ENCODE measurements around the gene HSD17B3.

Gene HSD17B3

GRCh38 chr9:96203867-96204501 lies 98.0 kb downstream of the HSD17B3 start:
- Histone ChIP-seq H4K20me1 (ENCODE audit: low read depth, low read length) (no peaks in the 10 kb centered on the region), H3K9ac (ENCODE audit: low read length) (no peak overlapping the region), H2AFZ (ENCODE audit: low read depth, low read length, severe bottlenecking) (no peak overlapping the region), H3K9me3 (ENCODE audit: insufficient read depth, low read length) (no peaks in the 10 kb centered on the region), H3F3A (ENCODE audit: insufficient read depth) (no peaks in the 10 kb centered on the region), H3K9me2 (replicated peaks; ENCODE audit: insufficient read depth, low read length) (no peaks in the 10 kb centered on the region), H3K79me2 (ENCODE audit: insufficient read depth, low read length) (no peaks in the 10 kb centered on the region), H3K36me3 (ENCODE audit: low read length) (no peaks in the 10 kb centered on the region), H3K4me2 (ENCODE audit: low read depth, low read length, poor library complexity, severe bottlenecking) (no peak overlapping the region), H3K27me3 (ENCODE audit: low read length) (no peaks in the 10 kb centered on the region), H3K27ac (ENCODE audit: low read depth, low read length) (no peak overlapping the region), H3K4me3 (ENCODE audit: insufficient read depth, low read length, poor library complexity, severe bottlenecking) (no peak overlapping the region)
- TF ChIP-seq EZH2phosphoT487 (conservative IDR thresholded peaks at IDR 0.05; ENCODE audit: low read length): no peak
- TF ChIP-seq CTCF (IDR thresholded peaks at IDR 0.05; ENCODE audit: insufficient read depth, low read length, poor library complexity, severe bottlenecking): no peak

DNA sequence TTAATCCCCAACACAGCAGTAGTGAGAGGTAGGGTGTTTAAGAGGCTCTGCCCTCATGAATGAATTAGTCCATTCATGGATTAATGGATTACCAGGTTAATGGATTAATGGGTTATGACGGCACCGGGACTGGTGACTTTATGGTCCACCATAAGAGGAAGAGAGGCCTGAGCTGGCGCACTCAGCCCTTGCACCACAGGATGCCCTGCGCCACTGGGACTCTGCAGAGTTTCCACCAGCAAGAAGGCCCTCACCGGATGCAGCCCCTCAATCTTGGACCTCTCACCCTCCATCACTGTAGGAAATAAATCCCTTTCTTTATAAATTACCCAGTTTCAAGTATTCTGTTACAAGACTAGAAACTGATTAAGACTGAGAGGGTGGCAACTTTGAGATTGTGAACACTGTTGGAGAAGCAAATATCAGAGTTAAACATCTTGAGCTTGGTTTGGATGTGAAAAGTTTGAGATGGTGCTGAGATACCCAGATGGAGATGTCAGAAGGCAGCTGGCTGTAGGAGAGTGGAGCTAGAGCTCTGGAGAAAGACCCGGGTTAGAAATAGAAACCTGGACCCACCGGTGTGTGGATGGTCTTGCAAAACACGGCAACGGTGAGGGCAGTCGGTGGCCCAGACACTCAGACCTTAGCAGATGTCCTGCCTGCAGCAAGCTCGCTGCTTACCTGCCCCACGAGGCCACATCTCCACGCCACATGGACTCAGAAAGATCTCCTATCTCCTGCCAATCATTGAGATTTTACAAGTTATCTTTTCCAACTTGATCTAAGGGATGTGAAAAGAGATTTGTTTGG lies 98.8 kb downstream of the HSD17B3 start:
- Histone ChIP-seq H3K79me2 (ENCODE audit: insufficient read depth, low read length) (no peaks in the 10 kb centered on the region), H3K27me3 (ENCODE audit: low read length) (no peaks in the 10 kb centered on the region), H3K36me3 (ENCODE audit: low read length) (no peaks in the 10 kb centered on the region), H4K20me1 (ENCODE audit: low read depth, low read length) (no peaks in the 10 kb centered on the region), H3K9me2 (replicated peaks; ENCODE audit: insufficient read depth, low read length) (no peaks in the 10 kb centered on the region), H2AFZ (ENCODE audit: low read depth, low read length, severe bottlenecking) (no peak overlapping the region), H3K4me3 (ENCODE audit: insufficient read depth, low read length, poor library complexity, severe bottlenecking) (no peak overlapping the region), H3F3A (ENCODE audit: insufficient read depth) (no peaks in the 10 kb centered on the region), H3K9ac (ENCODE audit: low read length) (no peak overlapping the region), H3K9me3 (ENCODE audit: insufficient read depth, low read length) (no peaks in the 10 kb centered on the region), H3K27ac (ENCODE audit: low read depth, low read length) (no peak overlapping the region), H3K4me2 (ENCODE audit: low read depth, low read length, poor library complexity, severe bottlenecking) (no peak overlapping the region)
- TF ChIP-seq EZH2phosphoT487 (conservative IDR thresholded peaks at IDR 0.05; ENCODE audit: low read length) (no peak), CTCF (IDR thresholded peaks at IDR 0.05; ENCODE audit: insufficient read depth, low read length, poor library complexity, severe bottlenecking) (no peak)

- TF ChIP-seq EZH2phosphoT487 (conservative IDR thresholded peaks at IDR 0.05; ENCODE audit: low read length): no peak
- no peak for TF ChIP-seq CTCF (IDR thresholded peaks at IDR 0.05; ENCODE audit: insufficient read depth, low read length, poor library complexity, severe bottlenecking)
- Histone ChIP-seq H3K4me3 (ENCODE audit: insufficient read depth, low read length, poor library complexity, severe bottlenecking) (no peak overlapping the region), H3K4me2 (ENCODE audit: low read depth, low read length, poor library complexity, severe bottlenecking) (no peak overlapping the region), H3K36me3 (ENCODE audit: low read length) (no peaks in the 10 kb centered on the region), H3K9me2 (replicated peaks; ENCODE audit: insufficient read depth, low read length) (no peaks in the 10 kb centered on the region), H3F3A (ENCODE audit: insufficient read depth) (no peaks in the 10 kb centered on the region), H3K9ac (ENCODE audit: low read length) (no peak overlapping the region), H3K27me3 (ENCODE audit: low read length) (no peaks in the 10 kb centered on the region), H3K9me3 (ENCODE audit: insufficient read depth, low read length) (no peaks in the 10 kb centered on the region), H3K79me2 (ENCODE audit: insufficient read depth, low read length) (no peaks in the 10 kb centered on the region), H4K20me1 (ENCODE audit: low read depth, low read length) (no peaks in the 10 kb centered on the region), H2AFZ (ENCODE audit: low read depth, low read length, severe bottlenecking) (no peak overlapping the region), H3K27ac (ENCODE audit: low read depth, low read length) (no peak overlapping the region)
Observed at GRCh38 chr9:96201140-96201539, 100.8 kb downstream of the HSD17B3 start.

All from SU-DHL-6 (cell line).